GM12891 (cell line): ENCODE results near the gene PROM1.

Experiments
- DNase-seq: peaks from one replicate; pipeline ENCODE4 v3.0.0; 2011; ENCODE audit warnings: low spot score; ENCODE audit not compliant: insufficient read length
- FAIRE-seq: peaks from 2 replicates; lab custom pipeline; 2011; peaks lifted over from hg19 to GRCh38; lab: Jason Lieb, UNC
- PAX5 ChIP-seq: IDR thresholded peaks from 2 replicates; pipeline ENCODE4 v1.6.1; 2011; ENCODE audit warnings: low read length, moderate library complexity, mild to moderate bottlenecking; ENCODE audit not compliant: insufficient read depth, severe bottlenecking
- POLR2A ChIP-seq: IDR thresholded peaks from 2 replicates; pipeline ENCODE4 v1.6.1; 2011; ENCODE audit warnings: low read depth, low read length, control low read depth
- POLR2AphosphoS5 ChIP-seq: IDR thresholded peaks from 2 replicates; pipeline ENCODE4 v1.6.1; 2011; ENCODE audit warnings: low read depth, low read length, control low read depth
- POU2F2 ChIP-seq: IDR thresholded peaks from 2 replicates; pipeline ENCODE4 v1.6.1; 2011; ENCODE audit warnings: low read depth, mild to moderate bottlenecking, control low read depth, low read length, moderate library complexity
- SPI1 ChIP-seq: IDR thresholded peaks from 2 replicates; pipeline ENCODE4 v1.6.1; 2011; ENCODE audit warnings: low read depth, low read length, control low read depth
- TAF1 ChIP-seq: IDR thresholded peaks from 2 replicates; pipeline ENCODE4 v1.6.1; 2011; ENCODE audit warnings: low read depth, low read length, control low read depth

PROM1 gene

DNA sequence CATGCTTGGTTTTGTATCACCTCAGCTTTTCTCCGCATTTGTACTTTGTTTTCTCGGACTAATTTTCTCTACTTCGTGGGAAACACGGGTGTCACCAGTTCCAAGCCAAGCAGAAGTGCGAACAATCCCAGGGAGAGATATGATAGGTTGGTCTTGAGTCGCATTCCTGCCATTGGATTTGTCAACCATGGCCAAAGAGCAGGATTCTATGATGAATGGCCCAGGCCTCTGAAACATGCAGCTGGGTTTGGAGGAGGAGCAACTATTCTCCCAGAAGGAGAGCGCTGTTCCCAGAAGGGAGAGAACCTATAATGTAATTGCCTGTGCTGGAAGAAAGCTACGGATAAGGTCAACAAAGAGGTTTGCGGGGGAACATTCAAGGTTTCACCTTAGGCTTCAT lies 135.0 kb downstream of the PROM1 start:
- TF ChIP-seq TAF1 (no peak), PAX5 (no peak), SPI1 (no peak), POLR2A (no peak), POU2F2 (no peak), POLR2AphosphoS5 (no peak)
- DNase-seq (no peak), FAIRE-seq (no peak)

DNA sequence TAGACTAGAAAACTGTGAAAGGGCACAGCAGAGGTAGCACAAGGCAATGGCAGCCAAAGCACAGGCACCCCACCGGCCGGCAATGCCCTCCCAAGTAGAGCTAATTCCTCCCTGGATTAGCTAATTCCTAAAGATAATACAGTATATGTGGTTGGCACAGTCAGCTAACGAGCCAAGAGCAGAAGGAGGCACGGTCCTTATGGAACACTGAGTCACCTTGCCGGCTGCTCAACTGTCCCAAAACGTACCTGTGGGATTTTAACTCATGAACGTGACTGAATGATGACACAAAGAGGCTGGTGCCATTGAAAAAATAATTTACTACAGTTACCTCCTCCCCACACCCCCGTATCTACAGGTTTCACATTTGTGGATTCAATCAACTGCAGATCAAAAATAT lies 136.1 kb downstream of the PROM1 start:
- no peak for DNase-seq
- TF ChIP-seq PAX5 (no peak), POLR2A (no peak), POU2F2 (no peak), POLR2AphosphoS5 (no peak), TAF1 (no peak), SPI1 (no peak)
- no peak for FAIRE-seq

GRCh38 chr4:15945516-15945915 lies 138.3 kb downstream of the PROM1 start:
- TF ChIP-seq TAF1 (no peak), POU2F2 (no peak), POLR2AphosphoS5 (no peak), PAX5 (no peak)
- no peak for DNase-seq
- FAIRE-seq: no peak

DNA sequence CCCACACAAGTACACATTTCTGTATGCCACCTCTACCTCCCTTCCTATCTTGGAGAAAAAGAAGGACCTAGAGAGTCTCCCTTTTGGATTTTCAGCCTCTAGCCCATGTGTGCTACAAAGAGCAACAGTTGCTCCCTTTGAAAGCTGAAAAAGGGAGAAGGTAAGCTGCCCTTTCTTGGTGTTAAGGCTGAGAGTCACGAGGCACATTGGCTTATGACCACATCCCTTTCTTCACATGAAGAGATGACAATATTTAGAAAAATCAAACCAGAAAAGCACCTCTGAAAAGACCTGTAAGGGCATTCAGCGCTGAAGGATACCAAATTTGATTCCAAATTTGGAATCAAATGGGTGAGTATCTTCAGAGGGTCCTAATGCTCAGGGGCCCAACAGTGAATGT lies 138.9 kb downstream of the PROM1 start:
- FAIRE-seq (no peak), DNase-seq (no peak)
- no peak for TF ChIP-seq POU2F2
- no peak for TF ChIP-seq POLR2AphosphoS5
- no peak for TF ChIP-seq SPI1
- TF ChIP-seq PAX5: no peak
- TF ChIP-seq POLR2A: no peak
- no peak for TF ChIP-seq TAF1

DNA sequence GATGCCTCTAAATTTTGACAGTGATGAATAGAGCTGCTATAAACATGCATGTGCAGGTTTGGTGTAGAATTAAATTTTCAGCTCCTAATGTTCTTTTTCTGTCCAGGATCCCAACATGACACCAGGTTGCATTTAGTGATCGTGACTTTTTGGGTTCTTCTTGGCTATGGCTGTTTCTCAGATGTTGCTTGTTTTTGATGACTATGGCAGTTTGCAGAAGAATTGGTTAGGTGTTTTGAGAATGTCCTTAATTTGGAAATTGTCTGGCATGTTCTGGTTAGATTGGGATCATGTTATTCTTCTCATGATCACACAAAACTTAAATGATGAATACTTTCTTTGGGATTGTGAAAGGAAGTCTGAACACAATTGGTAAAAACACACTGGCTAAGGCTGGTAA lies 141.5 kb downstream of the PROM1 start:
- no peak for FAIRE-seq
- TF ChIP-seq POLR2A: no peak
- TF ChIP-seq PAX5: no peak
- TF ChIP-seq POU2F2: no peak
- DNase-seq: no peak

- no peak for FAIRE-seq
- TF ChIP-seq POLR2A: no peak
- TF ChIP-seq POLR2AphosphoS5: no peak
- no peak for TF ChIP-seq POU2F2
- TF ChIP-seq PAX5: no peak
- DNase-seq: no peak
Measured at GRCh38 chr4:15938640-15939039, 145.2 kb downstream of the PROM1 start, which contains the start of gene FGFBP1. Gene FGFBP1, minus strand, starts transcription at chr4:15938740. Its CDS starts 2,108 bp downstream, at chr4:15936632.

DNA sequence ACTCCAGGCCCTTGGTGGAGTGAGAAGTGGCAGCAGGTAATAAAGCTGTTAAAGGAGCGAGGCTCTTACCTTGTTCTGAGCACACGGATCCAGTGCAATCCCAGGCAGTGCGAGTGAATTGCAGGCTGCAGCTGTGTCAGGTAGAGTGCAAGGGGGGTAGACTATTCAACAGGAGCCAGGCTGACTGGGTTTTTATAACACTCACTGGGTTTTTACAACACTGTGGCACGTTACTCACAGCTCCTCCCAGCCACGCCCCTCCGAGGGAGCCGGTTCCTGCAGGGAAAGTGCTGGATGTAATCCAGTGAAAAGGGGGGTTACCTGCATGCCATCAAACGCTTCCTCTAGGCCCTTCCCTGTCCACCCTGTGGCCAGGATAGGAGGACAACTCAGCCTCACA lies 145.6 kb downstream of the PROM1 start:
- FAIRE-seq (no peak), DNase-seq (no peak)
- TF ChIP-seq POLR2AphosphoS5 (no peak), POU2F2 (no peak), SPI1 (no peak), POLR2A (no peak), TAF1 (no peak), PAX5 (no peak)

GRCh38 chr4:15936495-15936894 lies 147.3 kb downstream of the PROM1 start:
- DNase-seq: no peak
- FAIRE-seq: no peak
- TF ChIP-seq POLR2AphosphoS5: no peak
- TF ChIP-seq POU2F2: no peak
- no peak for TF ChIP-seq SPI1
- no peak for TF ChIP-seq PAX5
- TF ChIP-seq TAF1: no peak
- no peak for TF ChIP-seq POLR2A

DNA sequence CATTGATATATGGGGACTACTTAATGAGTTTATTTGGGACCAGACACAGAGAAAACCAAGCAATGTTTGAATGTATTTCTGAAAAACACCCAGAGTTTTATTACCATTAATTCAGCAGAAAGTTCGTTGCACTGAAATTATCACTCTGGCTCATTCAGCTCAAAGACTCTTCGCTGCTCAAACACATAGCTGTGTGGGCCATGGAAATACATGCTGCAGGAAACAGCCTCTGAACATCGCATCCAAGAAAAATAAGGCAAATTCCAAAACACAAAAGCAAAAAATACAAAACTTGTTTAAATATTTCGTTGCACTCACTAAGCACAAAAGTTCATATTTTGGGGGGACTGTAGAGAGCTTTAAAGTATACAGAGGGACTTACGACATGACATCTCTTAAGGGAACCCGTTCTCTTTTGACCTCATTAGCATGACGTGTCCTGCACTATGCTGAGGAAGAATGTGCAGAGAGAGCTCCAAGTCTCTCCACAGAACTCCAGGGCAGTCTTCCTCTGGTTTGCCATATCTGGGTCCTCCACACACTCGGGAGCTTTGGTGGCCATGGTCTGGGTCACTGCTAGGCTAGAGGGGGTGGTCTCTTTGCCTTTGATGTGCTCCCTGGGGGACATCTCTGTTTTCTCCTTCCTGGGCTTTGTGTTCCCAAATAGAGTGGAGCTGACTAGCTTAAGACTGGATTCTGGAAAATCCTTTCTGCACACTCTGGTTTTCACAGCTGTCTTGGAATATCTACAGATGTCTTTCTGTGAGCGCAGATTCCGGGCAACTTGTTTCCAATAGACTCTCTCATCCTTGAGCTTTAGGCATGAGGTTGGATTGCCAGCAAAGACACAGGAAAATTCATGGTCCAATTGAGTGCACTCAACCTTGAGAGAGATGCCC lies 148.1 kb downstream of the PROM1 start:
- TF ChIP-seq POLR2A: no peak
- no peak for TF ChIP-seq POU2F2
- TF ChIP-seq SPI1: no peak
- TF ChIP-seq POLR2AphosphoS5: no peak
- TF ChIP-seq PAX5: no peak
- no peak for TF ChIP-seq TAF1
- FAIRE-seq: no peak
- no peak for DNase-seq

- TF ChIP-seq TAF1 (no peak), POU2F2 (no peak), SPI1 (no peak), POLR2AphosphoS5 (no peak), POLR2A (no peak), PAX5 (no peak)
- FAIRE-seq: no peak
- DNase-seq: no peak
Measured at GRCh38 chr4:15934259-15934658, 149.6 kb downstream of the PROM1 start.
